IMR-90 (cell line): ENCODE results near the gene CEP290. TPM values are rescaled to one million over a fixed set of nuclear protein-coding genes. Genes with fewer than 3 reads are reported as not detected.
A peak's percentile ranks its signal among the peaks of the same experiment; 100 is the strongest.

Experiments
- ATAC-seq: fragments of 200-7000 bp; cut with Tn5 transposase; 2 replicates; pipeline ENCODE4 v1.9.1; 2020; ENCODE audit warnings: low read depth, mild to moderate bottlenecking, moderate library complexity
- BruUV-seq: library from RNA; stranded (reverse); fragments of 400-500 nt; replicated peaks from 2 replicates; lab custom pipeline; 2021; lab: Mats Ljungman, UMichigan
- CTCF ChIA-PET: fragments of 300-600 bp; formaldehyde crosslinking; extraction: SDS; loops from one replicate; lab custom pipeline; 2021; ENCODE audit warnings: antibody characterized with exemption; lab: Yijun Ruan, JAX
- POLR2A ChIA-PET: fragments of 300-600 bp; sonication (Branson Sonifier 250); formaldehyde crosslinking; loops from one replicate; lab custom pipeline; 2022; ENCODE audit warnings: antibody characterized with exemption; ENCODE audit not compliant: unreplicated experiment; lab: Charles Lee
- DNase-seq: peaks from one replicate; pipeline ENCODE4 v3.0.0; 2013
- H2AFZ ChIP-seq: replicated peaks from 2 replicates; pipeline ENCODE3; 2013; ENCODE audit warnings: low read length, mild to moderate bottlenecking; ENCODE audit not compliant: poor library complexity
- H2AK5ac ChIP-seq: 2 replicates; pipeline ENCODE4 v1.6.1; 2013; ENCODE audit warnings: low read depth, low read length, inconsistent platforms
- H2AK9ac ChIP-seq: replicated peaks from 2 replicates; pipeline ENCODE3; 2013; ENCODE audit warnings: mild to moderate bottlenecking, low read depth, low read length, moderate library complexity; ENCODE audit not compliant: poor library complexity
- H2BK120ac ChIP-seq: 2 replicates; pipeline ENCODE4 v1.6.1; 2013; ENCODE audit warnings: low read depth, low read length, inconsistent platforms
- H2BK15ac ChIP-seq: 3 replicates; pipeline ENCODE4 v1.6.1; 2013; ENCODE audit warnings: low read depth, low read length, inconsistent platforms
- H2BK20ac ChIP-seq: 2 replicates; pipeline ENCODE4 v1.6.1; 2013; ENCODE audit warnings: low read depth, mild to moderate bottlenecking, inconsistent platforms, low read length, moderate library complexity
- H2BK5ac ChIP-seq: 2 replicates; pipeline ENCODE4 v1.6.1; 2013; ENCODE audit warnings: mild to moderate bottlenecking, low read depth, low read length, inconsistent platforms; ENCODE audit not compliant: poor library complexity, severe bottlenecking
- H3K14ac ChIP-seq: replicated peaks from 2 replicates; pipeline ENCODE4 v1.6.1; 2013; ENCODE audit warnings: low read depth, low read length, inconsistent platforms
- H3K18ac ChIP-seq: 2 replicates; pipeline ENCODE4 v1.6.1; 2013; ENCODE audit warnings: low read depth, low read length, control low read depth
- H3K23ac ChIP-seq: 2 replicates; pipeline ENCODE4 v1.6.1; 2013; ENCODE audit warnings: low read depth, low read length, inconsistent platforms
- H3K27ac ChIP-seq: 2 replicates; pipeline ENCODE4 v1.5.1; 2013; ENCODE audit warnings: mild to moderate bottlenecking, control low read depth, low read length; ENCODE audit not compliant: insufficient read depth
- H3K27me3 ChIP-seq: 2 replicates; pipeline ENCODE4 v1.6.1; 2013; ENCODE audit warnings: low read length; ENCODE audit not compliant: control insufficient read depth, insufficient read depth
- H3K36me3 ChIP-seq: 2 replicates; pipeline ENCODE4 v1.6.1; 2013; ENCODE audit warnings: low read length, mixed read lengths; ENCODE audit not compliant: control insufficient read depth, insufficient read depth
- H3K4ac ChIP-seq: 2 replicates; pipeline ENCODE4 v1.6.1; 2013; ENCODE audit warnings: low read depth, low read length, inconsistent platforms
- H3K4me1 ChIP-seq: 2 replicates; pipeline ENCODE4 v1.6.1; 2013; ENCODE audit warnings: low read length, mixed read lengths; ENCODE audit not compliant: control insufficient read depth, insufficient read depth
- H3K4me2 ChIP-seq: 2 replicates; pipeline ENCODE4 v1.6.1; 2013; ENCODE audit warnings: low read depth, mild to moderate bottlenecking, control low read depth, low read length, moderate library complexity
- H3K4me3 ChIP-seq: 2 replicates; pipeline ENCODE4 v1.5.1; 2013; ENCODE audit warnings: low read depth, mild to moderate bottlenecking, control low read depth, low read length, moderate library complexity; ENCODE audit not compliant: insufficient read depth
- H3K56ac ChIP-seq: 2 replicates; pipeline ENCODE4 v1.6.1; 2013; ENCODE audit warnings: low read length, inconsistent platforms; ENCODE audit not compliant: insufficient read depth; ENCODE audit errors: extremely low read depth
- H3K79me1 ChIP-seq, 2 experiments: 2 replicates each; pipeline ENCODE4 v1.6.1; 2013; ENCODE audit warnings: low read length in 2 of 2, inconsistent platforms in 1 of 2, low read depth in 1 of 2
- H3K9ac ChIP-seq: 2 replicates; pipeline ENCODE4 v1.6.1; 2013; ENCODE audit warnings: low read depth, low read length, control low read depth
- H3K9me1 ChIP-seq: 2 replicates; pipeline ENCODE4 v1.6.1; 2013; ENCODE audit warnings: low read length, inconsistent platforms; ENCODE audit not compliant: insufficient read depth
- H3K9me3 ChIP-seq: 2 replicates; pipeline ENCODE4 v1.6.1; 2013; ENCODE audit warnings: low read length; ENCODE audit not compliant: control insufficient read depth, insufficient read depth
- H4K20me1 ChIP-seq: 2 replicates; pipeline ENCODE4 v1.6.1; 2013; ENCODE audit warnings: low read length, inconsistent platforms; ENCODE audit not compliant: insufficient read depth
- H4K5ac ChIP-seq: 2 replicates; pipeline ENCODE4 v1.6.1; 2013; ENCODE audit warnings: mild to moderate bottlenecking, low read depth, low read length, control low read depth
- H4K8ac ChIP-seq, 2 experiments: 2 replicates each; pipeline ENCODE4 v1.6.1; 2013; ENCODE audit warnings: low read depth in 2 of 2, low read length in 2 of 2, control low read depth in 1 of 2, inconsistent platforms in 1 of 2
- H4K91ac ChIP-seq: 2 replicates; pipeline ENCODE4 v1.6.1; 2013; ENCODE audit warnings: low read depth, low read length, inconsistent platforms; ENCODE audit not compliant: insufficient read depth
- CEBPB ChIP-seq: IDR thresholded peaks from 2 replicates; pipeline ENCODE4 v1.6.1; 2012; ENCODE audit warnings: low read depth, low read length, improper control_type of control experiment
- MXI1 ChIP-seq: IDR thresholded peaks from 2 replicates; pipeline ENCODE4 v1.6.1; 2012; ENCODE audit warnings: low read depth, mild to moderate bottlenecking, low read length, moderate library complexity, borderline replicate concordance
- POLR2A ChIP-seq: IDR thresholded peaks from 2 replicates; pipeline ENCODE4 v1.6.1; 2012; ENCODE audit warnings: mild to moderate bottlenecking, low read depth, low read length
- RCOR1 ChIP-seq: IDR thresholded peaks from 2 replicates; pipeline ENCODE4 v1.6.1; 2012; ENCODE audit warnings: mild to moderate bottlenecking, low read length, improper control_type of control experiment; ENCODE audit not compliant: insufficient replicate concordance
- WGBS, 2 experiments: methylation state at CpG; one replicate each; pipeline versions ENCODE4 v1.1.5 to v1.1.7; 2013; ENCODE audit warnings: missing lambda C conversion rate in 2 of 2; ENCODE audit not compliant: insufficient read length in 1 of 2; ENCODE audit errors: extremely low coverage in 2 of 2; 5-methylcytosine and 5-hydroxymethylcytosine counted together
- dilution Hi-C: fragments of 300-500 bp; cut with HindIII; formaldehyde crosslinking; loops from one replicate; pipeline ENCODE4 v1.14.3; 2018; ENCODE audit warnings: low sequenced_read_pairs; ENCODE audit not compliant: unreplicated experiment
- in situ Hi-C: fragments of 300-500 bp; cut with MboI; formaldehyde crosslinking; loops from 3 replicates; pipeline ENCODE4 v1.14.3; 2019; ENCODE audit warnings: low sequenced_read_pairs, inconsistent platforms, mixed read lengths
- intact Hi-C: fragments of 100-400 bp; cut with micrococcal nuclease; formaldehyde crosslinking; loops from 2 replicates; pipeline ENCODE4 v1.10.0; 2022
- microRNA-seq, 2 experiments: library from miRNA; stranded (forward) in 1 of 2; unstranded in 1 of 2; fragments of 10-50 nt in 1 of 2; fragments of <30 nt in 1 of 2; gene quantifications in 1 of 2; microRNA quantifications in 1 of 2; one replicate each; pipeline versions ENCODE3 to v1.1.0; 2013 to 2020; ENCODE audit not compliant: insufficient read depth in 1 of 2, insufficient read length in 1 of 2, unreplicated experiment in 1 of 2
- polyA plus RNA-seq, 3 experiments: library from polyadenylated mRNA; depleted of rRNA; stranded (reverse); fragments of >200 nt; gene quantifications; 2 replicates each; pipeline ENCODE4 v1.2.3, GENCODE V29; 2012; ENCODE audit warnings: low replicate concordance in 1 of 3
- small RNA-seq, 5 experiments: library from RNA; depleted of rRNA; stranded (forward); fragments of <200 nt; gene quantifications; one replicate each; pipeline ENCODE3, GENCODE V24; 2012
- total RNA-seq: library from RNA; depleted of rRNA; stranded (reverse); fragments of >200 nt; gene quantifications from 2 replicates; pipeline ENCODE4 v1.2.3, GENCODE V29; 2012; rRNA removed

CEP290 gene
- total and polyA plus RNA-seq, 2 of the 4 experiments (the other 2 are of a cell fraction), result 4.3 to 7.9 TPM

DNA sequence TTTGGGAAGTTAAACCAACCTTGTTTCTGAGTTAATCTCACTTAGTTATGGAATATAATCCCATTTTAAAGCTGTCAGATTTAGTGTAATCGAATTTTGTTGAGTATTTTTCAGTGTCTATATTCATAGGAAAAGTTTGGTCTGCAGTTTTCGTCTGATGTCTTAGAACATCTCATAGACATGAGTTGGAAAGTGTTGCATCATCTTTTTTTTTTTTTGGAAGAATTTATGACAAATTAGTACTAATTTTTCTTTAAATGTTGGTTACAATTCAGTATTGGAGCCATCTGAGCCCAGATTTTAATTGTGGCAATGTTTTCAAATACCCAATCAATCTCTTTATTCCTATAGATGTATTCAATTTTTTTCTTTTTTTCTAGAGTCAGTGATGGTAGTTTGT lies 140.6 kb downstream of the CEP290 start:
- Histone ChIP-seq H3K27me3 (no peaks in the 10 kb centered on the region), H2BK120ac (no peak overlapping the region), H2AFZ (no peak overlapping the region), H4K20me1 (no peaks in the 10 kb centered on the region), H3K4me1 (no peaks in the 10 kb centered on the region), H3K36me3 (no peaks in the 10 kb centered on the region), H2BK5ac (no peak overlapping the region), H2AK5ac (no peak overlapping the region), H4K5ac (no peak overlapping the region), H3K18ac (no peak overlapping the region), H2BK20ac (no peak overlapping the region), H3K4ac (no peak overlapping the region), H3K9me3 (no peaks in the 10 kb centered on the region), H3K4me2 (no peak overlapping the region), H2AK9ac (no peak overlapping the region), H3K23ac (no peak overlapping the region), H3K56ac (no peak overlapping the region), H3K79me1 (no peaks in the 10 kb centered on the region), H3K27ac (no peak overlapping the region), H4K8ac (no peak overlapping the region), H4K91ac (no peak overlapping the region), H3K4me3 (no peak overlapping the region), H3K9me1 (no peaks in the 10 kb centered on the region), H3K14ac (no peak overlapping the region), H3K9ac (no peak overlapping the region), H2BK15ac (no peak overlapping the region)
- ATAC-seq, result no peak
- DNase-seq, result no peak
- intact Hi-C loops, result no loop called here
- in situ Hi-C loops, result no loop called here
- no TSS peak for BruUV-seq
- CTCF ChIA-PET, result no interaction called here
- POLR2A ChIA-PET, result no interaction called here
- no peak for TF ChIP-seq MXI1
- TF ChIP-seq POLR2A, result no peak
- no peak for TF ChIP-seq RCOR1
- peak; percentile 65; the same call in 1 of the 2 replicates for TF ChIP-seq CEBPB
- WGBS, 2 experiments, result no CpG with 5 or more reads among the region's 2 CpGs
- dilution Hi-C loops, result no loop called here

Small RNA genes lying within 50 kb of the gene (microRNA-seq; reads per million reads assigned to microRNA genes)
- not detected for gene RNA5SP364 (ENCODE audit: insufficient read depth, insufficient read length)

Small RNA genes lying within 50 kb of the gene (small RNA-seq; reads per million reads assigned to genes)
- gene RNA5SP364, result 0 reads per million in 5 experiments

Other genes starting within 250 kb of the CEP290 start
- not detected in 2 replicates for gene C12orf50, start 112.7 kb downstream of the CEP290 start, total RNA-seq
- not detected in 2 replicates for gene C12orf50, start 112.7 kb downstream of the CEP290 start, polyA plus RNA-seq (2012; rRNA removed)
- gene TMTC3, start 219 bp upstream of the CEP290 start, total RNA-seq, result 44.3 and 70.8 TPM in 2 replicates
- 2.8 and 3.7 TPM in 2 replicates for gene TMTC3, start 219 bp upstream of the CEP290 start, polyA plus RNA-seq (2012; rRNA removed)